Liver (tissue), 3 donors: ENCODE measurements around the gene PHLDA2.

Experiments used
- CTCF ChIP-seq: fragments of 150-350 bp; IDR thresholded peaks from 2 replicates; pipeline ENCODE4 v1.5.1; 2017; ENCODE audit warnings: improper control_type of control experiment, low read depth, low read length; ENCODE audit not compliant: missing input control
- EGR1 ChIP-seq, 2 donors: IDR thresholded peaks; 2 replicates each; pipeline ENCODE4 v1.6.1; 2016 to 2018; ENCODE audit warnings: antibody characterized with exemption in 2 of 2, low read depth in 2 of 2
- REST ChIP-seq: IDR thresholded peaks from 2 replicates; pipeline ENCODE4 v1.6.1; 2016; ENCODE audit warnings: antibody characterized with exemption, mild to moderate bottlenecking
- donor health status: healthy.
- donor health status: healthy.

GRCh38 chr11:2880646-2881045 is 48.6 kb downstream of the PHLDA2 start:
- TF ChIP-seq REST (no peak), EGR1 (IDR thresholded peaks at IDR 0.05; ENCODE audit: low read depth in 2 of 2) (no peak), CTCF (no peak)
